GM19328 (cell line): ENCODE measurements around the gene CCNF.
"Not testable (repeated sequence)": the region's sequence is repeated elsewhere in the genome, so short reads cannot be mapped to it uniquely, and the experiment has no call there.

Source experiments
- ATAC-seq: cut with Tn5 transposase; IDR thresholded peaks from one replicate; pipeline ENCODE4 v1.9.1; 2021; ENCODE audit warnings: mild to moderate bottlenecking, moderate library complexity; ENCODE audit not compliant: unreplicated experiment

CCNF gene

GRCh38 chr16:2429034-2429770 is at the start of gene CCNF:
TSS of gene CCNF (plus strand) at chr16:2429447. CDS start at chr16:2429482, 35 bp downstream.
- peak; percentile 73 for ATAC-seq

- no peak for ATAC-seq
These were observed 45.7 kb upstream of the CCNF start for GRCh38 chr16:2383501-2383900.

GRCh38 chr16:2384426-2384825 is 44.8 kb upstream of the CCNF start:
- ATAC-seq, result no peak

- no peak for ATAC-seq
These were observed 43.9 kb upstream of the CCNF start for GRCh38 chr16:2385190-2385836.

GRCh38 chr16:2385982-2386381 is 43.3 kb upstream of the CCNF start:
- ATAC-seq, result not testable (repeated sequence)

GRCh38 chr16:2386990-2387389 is 42.3 kb upstream of the CCNF start:
- no peak for ATAC-seq

GRCh38 chr16:2388139-2388874 is 40.9 kb upstream of the CCNF start:
- no peak for ATAC-seq

GRCh38 chr16:2388875-2389433 is 40.3 kb upstream of the CCNF start:
- ATAC-seq, result no peak

GRCh38 chr16:2392025-2392424 is 37.2 kb upstream of the CCNF start:
- no peak for ATAC-seq

GRCh38 chr16:2398520-2398919 is 30.7 kb upstream of the CCNF start:
- no peak for ATAC-seq

GRCh38 chr16:2404099-2404498 is 25.1 kb upstream of the CCNF start:
- no peak for ATAC-seq

GRCh38 chr16:2415085-2415484 is 14.2 kb upstream of the CCNF start:
- ATAC-seq, result no peak

- no peak for ATAC-seq
These were observed 9.2 kb upstream of the CCNF start for GRCh38 chr16:2420035-2420434.

GRCh38 chr16:2422123-2422867 is 7.0 kb upstream of the CCNF start:
- ATAC-seq, result no peak

- no peak for ATAC-seq
These were observed 4.9 kb upstream of the CCNF start for GRCh38 chr16:2424061-2425007.

- ATAC-seq, result no peak
These were observed 4.2 kb upstream of the CCNF start for GRCh38 chr16:2425008-2425518.

- no peak for ATAC-seq
These were observed 3.3 kb upstream of the CCNF start for GRCh38 chr16:2425825-2426430.

GRCh38 chr16:2426941-2427361 is 2.3 kb upstream of the CCNF start:
- no peak for ATAC-seq

- ATAC-seq, result no peak
These were observed 1.7 kb upstream of the CCNF start for GRCh38 chr16:2427526-2427925.
